Sigmoid colon (tissue), 3 donors: Measurements from ENCODE around the gene SMOC2.

ENCODE experiments used
- POLR2A ChIP-seq, 2 donors: fragments of 450-650 bp; IDR thresholded peaks; one replicate each; pipeline ENCODE4 v1.6.1; 2016; ENCODE audit warnings: antibody characterized with exemption in 2 of 2, mild to moderate bottlenecking in 2 of 2, moderate library complexity in 2 of 2
- TF ChIP-seq, protein P1 (sequence below), 4 experiments: fragments of 450-650 bp in 3 of 4; fragments of 200-600 bp in 1 of 4; IDR thresholded peaks; one replicate each; pipeline ENCODE4 v1.5.1; 2016 to 2019; ENCODE audit warnings: antibody characterized with exemption in 4 of 4, mild to moderate bottlenecking in 3 of 4, moderate library complexity in 2 of 4

DNA sequence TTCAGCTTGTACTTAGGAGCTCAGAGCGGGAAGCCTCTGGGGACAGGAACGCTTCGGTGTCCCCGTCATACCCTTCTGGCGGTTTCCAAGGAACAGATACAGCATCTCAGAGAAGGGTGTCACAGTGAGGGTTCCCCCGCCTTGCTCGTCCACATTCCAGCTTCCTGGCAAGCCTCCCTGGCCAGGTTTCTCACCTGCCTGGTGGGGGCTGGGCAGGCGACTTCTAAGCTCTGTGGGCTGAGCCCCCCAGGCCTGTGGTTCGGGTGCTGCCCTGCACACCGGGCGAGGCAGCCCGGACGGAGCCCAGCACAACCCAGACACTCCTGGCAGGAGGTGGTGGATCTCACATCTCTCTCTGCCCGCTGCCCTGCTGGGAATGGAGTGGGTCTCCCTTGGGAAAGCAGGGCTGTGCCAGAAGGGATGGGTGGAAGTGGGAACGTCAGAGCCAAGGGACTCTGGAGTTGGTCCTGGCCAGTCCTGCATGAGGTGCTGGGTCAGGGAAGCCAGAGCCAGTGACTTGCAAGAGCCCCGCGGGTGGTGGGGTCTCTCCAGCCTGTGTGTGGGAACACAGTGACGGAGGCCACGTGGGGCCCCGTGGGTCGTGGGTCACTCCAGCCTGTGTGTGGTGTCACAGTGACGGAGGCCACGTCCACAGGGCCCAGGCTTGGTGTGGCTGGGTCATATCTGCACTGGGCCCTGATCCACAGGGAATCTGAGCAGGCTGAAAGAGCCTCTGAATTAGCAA is 47.7 kb upstream of the SMOC2 start:
- TF ChIP-seq, protein P1, sequence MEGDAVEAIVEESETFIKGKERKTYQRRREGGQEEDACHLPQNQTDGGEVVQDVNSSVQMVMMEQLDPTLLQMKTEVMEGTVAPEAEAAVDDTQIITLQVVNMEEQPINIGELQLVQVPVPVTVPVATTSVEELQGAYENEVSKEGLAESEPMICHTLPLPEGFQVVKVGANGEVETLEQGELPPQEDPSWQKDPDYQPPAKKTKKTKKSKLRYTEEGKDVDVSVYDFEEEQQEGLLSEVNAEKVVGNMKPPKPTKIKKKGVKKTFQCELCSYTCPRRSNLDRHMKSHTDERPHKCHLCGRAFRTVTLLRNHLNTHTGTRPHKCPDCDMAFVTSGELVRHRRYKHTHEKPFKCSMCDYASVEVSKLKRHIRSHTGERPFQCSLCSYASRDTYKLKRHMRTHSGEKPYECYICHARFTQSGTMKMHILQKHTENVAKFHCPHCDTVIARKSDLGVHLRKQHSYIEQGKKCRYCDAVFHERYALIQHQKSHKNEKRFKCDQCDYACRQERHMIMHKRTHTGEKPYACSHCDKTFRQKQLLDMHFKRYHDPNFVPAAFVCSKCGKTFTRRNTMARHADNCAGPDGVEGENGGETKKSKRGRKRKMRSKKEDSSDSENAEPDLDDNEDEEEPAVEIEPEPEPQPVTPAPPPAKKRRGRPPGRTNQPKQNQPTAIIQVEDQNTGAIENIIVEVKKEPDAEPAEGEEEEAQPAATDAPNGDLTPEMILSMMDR (IDR thresholded peaks at IDR 0.05), result no peak
- TF ChIP-seq POLR2A (IDR thresholded peaks at IDR 0.05), result no peak
